NCI-H69 (cell line): ENCODE results near the gene AKR1A1.
"Not testable (repeated sequence)": the region's sequence is repeated elsewhere in the genome, so short reads cannot be mapped to it uniquely, and the experiment has no call there.

Experiments used
- DNase-seq: peaks from one replicate; lab custom pipeline; 2025; lab: John Stamatoyannopoulos, UW

AKR1A1 gene

GRCh38 chr1:45550401-45551351, at the start of gene AKR1A1:
TSS of gene AKR1A1 (plus strand) at chr1:45550826. CDS start at chr1:45561795, 10,969 bp downstream.
- peak; percentile 93 for DNase-seq

- no peak for DNase-seq
Measured at GRCh38 chr1:45501505-45501859, 49.1 kb upstream of the AKR1A1 start.

- DNase-seq: no peak
Measured at GRCh38 chr1:45503462-45504360, 46.9 kb upstream of the AKR1A1 start.

- DNase-seq: no peak
Measured at GRCh38 chr1:45507195-45507594, 43.4 kb upstream of the AKR1A1 start.

GRCh38 chr1:45507893-45508292, 42.7 kb upstream of the AKR1A1 start:
- DNase-seq: no peak

- DNase-seq: no peak
Measured at GRCh38 chr1:45508295-45509151, 42.1 kb upstream of the AKR1A1 start.

GRCh38 chr1:45510036-45510971, 40.3 kb upstream of the AKR1A1 start:
- DNase-seq: no peak

GRCh38 chr1:45510972-45511527, 39.6 kb upstream of the AKR1A1 start:
- DNase-seq: no peak

- peak; percentile 59 for DNase-seq
Measured at GRCh38 chr1:45512641-45513054, 38.0 kb upstream of the AKR1A1 start.

- DNase-seq: not testable (repeated sequence)
Measured at GRCh38 chr1:45513532-45514260, 36.9 kb upstream of the AKR1A1 start.

- DNase-seq: no peak
Measured at GRCh38 chr1:45516036-45516435, 34.6 kb upstream of the AKR1A1 start.

GRCh38 chr1:45516465-45516864, 34.2 kb upstream of the AKR1A1 start:
- DNase-seq: no peak

GRCh38 chr1:45518366-45518765, 32.3 kb upstream of the AKR1A1 start:
- not testable (repeated sequence) for DNase-seq

GRCh38 chr1:45518910-45519309, 31.7 kb upstream of the AKR1A1 start:
- DNase-seq: peak; percentile 33

- not testable (repeated sequence) for DNase-seq
Measured at GRCh38 chr1:45519774-45520173, 30.9 kb upstream of the AKR1A1 start.

GRCh38 chr1:45521413-45522323, 29.0 kb upstream of the AKR1A1 start, which contains the start of gene PRDX1:
TSS of gene PRDX1 (minus strand) at chr1:45521884. CDS start at chr1:45519043, 2,841 bp downstream.
- peak; percentile 95 for DNase-seq

GRCh38 chr1:45522324-45523104, 28.1 kb upstream of the AKR1A1 start:
- peak; percentile 31 for DNase-seq
